Caco-2 (cell line): ENCODE measurements around the gene SETX. TPM values are rescaled to one million over a fixed set of nuclear protein-coding genes. Genes with fewer than 3 reads are reported as not detected.
"Not testable (repeated sequence)": the region's sequence is repeated elsewhere in the genome, so short reads cannot be mapped to it uniquely, and the experiment has no call there.

Experiments used
- BruUV-seq: library from RNA; stranded (reverse); fragments of 400-500 nt; replicated peaks from 2 replicates; lab custom pipeline; 2021; lab: Mats Ljungman, UMichigan
- CTCF ChIA-PET: fragments of 300-600 bp; sonication (Branson Sonifier 250); formaldehyde crosslinking; loops from one replicate; lab custom pipeline; 2022; ENCODE audit warnings: antibody characterized with exemption; lab: Charles Lee
- POLR2A ChIA-PET: fragments of 300-600 bp; sonication (Branson Sonifier 250); formaldehyde crosslinking; loops from one replicate; lab custom pipeline; 2022; ENCODE audit warnings: antibody characterized with exemption; lab: Charles Lee
- DNase-seq, 2 experiments: peaks; one replicate each; pipeline versions ENCODE4 v3.0.0 to v3.0.0-alpha.2; 2020 to 2022
- H3K27me3 ChIP-seq: replicated peaks from 2 replicates; pipeline ENCODE4 v1.6.0; 2011; ENCODE audit warnings: low read length; ENCODE audit not compliant: control insufficient read depth, insufficient read depth
- H3K36me3 ChIP-seq: 2 replicates; pipeline ENCODE4 v1.5.1; 2011; ENCODE audit warnings: low read length; ENCODE audit not compliant: control insufficient read depth, insufficient read depth
- H3K4me1 ChIP-seq: fragments of 250-450 bp; sonication (Bioruptor Pico); 2 replicates; pipeline ENCODE4 v1.5.1; 2020; ENCODE audit warnings: mild to moderate bottlenecking
- H3K4me3 ChIP-seq: 2 replicates; pipeline ENCODE4 v1.5.1; 2011; ENCODE audit warnings: low read depth, mild to moderate bottlenecking, control low read depth, low read length
- H3K9me3 ChIP-seq: fragments of 250-450 bp; sonication (Bioruptor Pico); 2 replicates; pipeline ENCODE4 v1.5.1; 2020; ENCODE audit warnings: mild to moderate bottlenecking, moderate library complexity
- H3K27ac Mint-ChIP-seq: one replicate; pipeline ENCODE4 v1.8.0; 2022; ENCODE audit warnings: mixed read lengths; ENCODE audit not compliant: unreplicated experiment
- H3K27me3 Mint-ChIP-seq: one replicate; pipeline ENCODE4 v1.8.0; 2022; ENCODE audit warnings: mixed read lengths; ENCODE audit not compliant: insufficient read depth, unreplicated experiment
- H3K36me3 Mint-ChIP-seq: one replicate; pipeline ENCODE4 v1.8.0; 2022; ENCODE audit warnings: mild to moderate bottlenecking, mixed read lengths; ENCODE audit not compliant: insufficient read depth, unreplicated experiment
- H3K4me1 Mint-ChIP-seq: one replicate; pipeline ENCODE4 v1.8.0; 2022; ENCODE audit warnings: low read depth, mixed read lengths; ENCODE audit not compliant: unreplicated experiment
- H3K4me3 Mint-ChIP-seq: one replicate; pipeline ENCODE4 v1.8.0; 2022; ENCODE audit warnings: mild to moderate bottlenecking, moderate library complexity, mixed read lengths; ENCODE audit not compliant: unreplicated experiment
- H3K9me3 Mint-ChIP-seq: one replicate; pipeline ENCODE4 v1.8.0; 2022; ENCODE audit warnings: mixed read lengths; ENCODE audit not compliant: unreplicated experiment
- intact Hi-C: fragments of 100-400 bp; cut with micrococcal nuclease; formaldehyde crosslinking; loops from one replicate; pipeline ENCODE4 v1.10.0; 2022; ENCODE audit not compliant: unreplicated experiment
- total RNA-seq: library from RNA; stranded (reverse); gene quantifications from 2 replicates; pipeline ENCODE4 v1.2.3, GENCODE V29; 2022
- TF ChIP-seq, protein P1 (sequence below), 2 experiments: fragments of 200-600 bp in 1 of 2; IDR thresholded peaks; 1 replicate in 1 of 2; 2 replicates in 1 of 2; pipeline versions ENCODE4 v1.5.1 to v1.8.0; 2011 to 2022; ENCODE audit warnings: antibody characterized with exemption in 1 of 2, control low read depth in 1 of 2, inconsistent platforms in 1 of 2, low read depth in 1 of 2, low read length in 1 of 2, mild to moderate bottlenecking in 1 of 2, moderate library complexity in 1 of 2; ENCODE audit not compliant: insufficient read depth in 1 of 2, severe bottlenecking in 1 of 2, unreplicated experiment in 1 of 2

SETX gene
- total RNA-seq, 1 experiment from 2014 or later = 31.1 TPM

DNA sequence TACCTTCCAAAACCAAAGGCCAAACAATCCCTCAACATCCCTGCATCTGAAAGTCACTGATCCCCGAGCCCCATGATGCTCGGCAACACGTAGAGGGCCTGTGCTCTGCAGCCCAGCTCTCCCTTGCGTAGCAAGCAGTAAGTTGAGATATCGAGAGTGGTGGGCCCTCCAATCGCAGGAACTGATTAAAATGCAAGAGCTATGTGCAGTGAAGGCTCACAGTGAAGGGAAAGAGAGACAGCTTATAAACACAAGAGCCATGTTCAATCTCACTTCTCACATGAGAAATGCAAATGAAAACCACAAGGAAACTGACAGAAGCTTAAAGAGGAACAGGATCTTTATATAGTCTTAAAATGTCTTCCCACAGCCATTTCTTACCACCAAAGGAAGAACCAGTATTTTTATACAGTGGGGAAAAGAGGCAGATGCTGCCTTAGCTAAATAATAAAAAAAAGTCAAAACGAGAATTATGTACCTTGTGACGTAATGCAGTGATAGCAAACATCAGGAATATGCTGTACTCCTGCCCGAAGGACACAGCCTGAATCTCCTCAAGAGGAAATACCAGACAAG lies 27.3 kb upstream of the SETX start:
- POLR2A ChIA-PET = no interaction called here
- no peaks in the 10 kb centered on the region for H3K9me3 ChIP-seq
- no peak overlapping the region for H3K4me3 Mint-ChIP-seq
- CTCF ChIA-PET = no interaction called here
- DNase-seq = no peak
- peaks cover 42% of the 10 kb centered on the region for H3K36me3 Mint-ChIP-seq
- no peaks in the 10 kb centered on the region for H3K27me3 ChIP-seq
- TF ChIP-seq, protein P1, sequence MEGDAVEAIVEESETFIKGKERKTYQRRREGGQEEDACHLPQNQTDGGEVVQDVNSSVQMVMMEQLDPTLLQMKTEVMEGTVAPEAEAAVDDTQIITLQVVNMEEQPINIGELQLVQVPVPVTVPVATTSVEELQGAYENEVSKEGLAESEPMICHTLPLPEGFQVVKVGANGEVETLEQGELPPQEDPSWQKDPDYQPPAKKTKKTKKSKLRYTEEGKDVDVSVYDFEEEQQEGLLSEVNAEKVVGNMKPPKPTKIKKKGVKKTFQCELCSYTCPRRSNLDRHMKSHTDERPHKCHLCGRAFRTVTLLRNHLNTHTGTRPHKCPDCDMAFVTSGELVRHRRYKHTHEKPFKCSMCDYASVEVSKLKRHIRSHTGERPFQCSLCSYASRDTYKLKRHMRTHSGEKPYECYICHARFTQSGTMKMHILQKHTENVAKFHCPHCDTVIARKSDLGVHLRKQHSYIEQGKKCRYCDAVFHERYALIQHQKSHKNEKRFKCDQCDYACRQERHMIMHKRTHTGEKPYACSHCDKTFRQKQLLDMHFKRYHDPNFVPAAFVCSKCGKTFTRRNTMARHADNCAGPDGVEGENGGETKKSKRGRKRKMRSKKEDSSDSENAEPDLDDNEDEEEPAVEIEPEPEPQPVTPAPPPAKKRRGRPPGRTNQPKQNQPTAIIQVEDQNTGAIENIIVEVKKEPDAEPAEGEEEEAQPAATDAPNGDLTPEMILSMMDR (IDR thresholded peaks at IDR 0.05; ENCODE audit: insufficient read depth in 1 of 2, low read depth in 1 of 2, low read length in 1 of 2, severe bottlenecking in 1 of 2, unreplicated experiment in 1 of 2) = no peak
- no peaks in the 10 kb centered on the region for H3K27me3 Mint-ChIP-seq
- no peak overlapping the region for H3K27ac Mint-ChIP-seq
- no peaks in the 10 kb centered on the region for H3K4me1 ChIP-seq
- H3K9me3 Mint-ChIP-seq = no peaks in the 10 kb centered on the region
- intact Hi-C loops = no loop called here
- H3K4me3 ChIP-seq = no peak overlapping the region
- H3K36me3 ChIP-seq = peaks cover 7% of the 10 kb centered on the region
- BruUV-seq = no TSS peak
- no peaks in the 10 kb centered on the region for H3K4me1 Mint-ChIP-seq

DNA sequence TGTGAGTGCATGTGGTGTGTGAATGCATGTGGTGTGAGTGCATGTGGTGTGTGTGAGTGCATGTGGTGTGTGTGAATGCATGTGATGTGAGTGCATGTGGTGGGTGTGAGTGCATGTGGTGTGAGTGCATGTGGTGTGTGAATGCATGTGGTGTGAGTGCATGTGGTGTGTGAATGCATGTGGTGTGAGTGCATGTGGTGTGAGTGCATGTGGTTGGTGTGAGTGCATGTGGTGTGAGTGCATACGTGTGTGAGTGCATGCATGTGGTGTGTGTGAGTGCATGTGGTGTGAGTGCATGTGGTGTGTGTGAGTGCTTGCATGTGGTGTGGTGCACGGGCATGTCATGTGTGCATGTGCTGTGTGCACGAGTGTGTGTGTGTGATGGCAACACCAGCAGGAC lies 23.6 kb upstream of the SETX start:
- POLR2A ChIA-PET, H3K36me3 ChIP-seq, DNase-seq, H3K4me1 Mint-ChIP-seq, H3K4me3 Mint-ChIP-seq, H3K4me3 ChIP-seq, H3K27ac Mint-ChIP-seq, H3K27me3 Mint-ChIP-seq, H3K27me3 ChIP-seq, CTCF ChIA-PET, H3K4me1 ChIP-seq, BruUV-seq, H3K9me3 Mint-ChIP-seq, H3K9me3 ChIP-seq, intact Hi-C loops: not testable (repeated sequence)
- peaks cover 18% of the 10 kb centered on the region for H3K36me3 Mint-ChIP-seq

GRCh38 chr9:132377769-132378168 lies 23.0 kb upstream of the SETX start:
- H3K27me3 Mint-ChIP-seq, CTCF ChIA-PET, H3K27ac Mint-ChIP-seq, BruUV-seq, H3K4me3 ChIP-seq, H3K27me3 ChIP-seq, H3K9me3 ChIP-seq, DNase-seq, H3K36me3 ChIP-seq, H3K9me3 Mint-ChIP-seq, intact Hi-C loops, H3K4me1 Mint-ChIP-seq, H3K4me3 Mint-ChIP-seq, H3K4me1 ChIP-seq, POLR2A ChIA-PET: not testable (repeated sequence)
- peaks cover 16% of the 10 kb centered on the region for H3K36me3 Mint-ChIP-seq

- TF ChIP-seq, protein P1 (IDR thresholded peaks at IDR 0.05; ENCODE audit: insufficient read depth in 1 of 2, low read depth in 1 of 2, low read length in 1 of 2, severe bottlenecking in 1 of 2, unreplicated experiment in 1 of 2) = no peak
- CTCF ChIA-PET = interaction anchor here (0.5 kb wide), 1 partner anchor 38 kb away, joined by 3 read pairs; the partner anchor contains the start of gene CFAP77
- no peaks in the 10 kb centered on the region for H3K27me3 ChIP-seq
- H3K9me3 Mint-ChIP-seq = no peaks in the 10 kb centered on the region
- peaks cover 6% of the 10 kb centered on the region for H3K36me3 Mint-ChIP-seq
- intact Hi-C loops = no loop called here
- no peak overlapping the region for H3K4me3 Mint-ChIP-seq
- H3K36me3 ChIP-seq = peaks cover under 1% of the 10 kb centered on the region; the same call in 1 of the 2 replicates
- no peaks in the 10 kb centered on the region for H3K27me3 Mint-ChIP-seq
- no peaks in the 10 kb centered on the region for H3K4me1 Mint-ChIP-seq
- H3K27ac Mint-ChIP-seq = no peak overlapping the region
- DNase-seq = no peak
- H3K4me3 ChIP-seq = no peak overlapping the region
- no peaks in the 10 kb centered on the region for H3K4me1 ChIP-seq
- POLR2A ChIA-PET = no interaction called here
- no TSS peak for BruUV-seq
- no peaks in the 10 kb centered on the region for H3K9me3 ChIP-seq
Observed at GRCh38 chr9:132372177-132373095, 17.6 kb upstream of the SETX start.
